MCF 10A (cell line): ENCODE results near the gene SLC5A10. TPM values are rescaled to one million over a fixed set of nuclear protein-coding genes. Genes with fewer than 3 reads are reported as not detected.

ENCODE experiments used
- BruUV-seq: library from RNA; stranded (reverse); fragments of 400-500 nt; replicated peaks from 2 replicates; lab custom pipeline; 2021; lab: Mats Ljungman, UMichigan
- CTCF ChIA-PET: fragments of 300-600 bp; sonication (Branson Sonifier 250); formaldehyde crosslinking; extraction: SDS; loops from one replicate; lab custom pipeline; 2021; ENCODE audit warnings: antibody characterized with exemption, inconsistent platforms; lab: Yijun Ruan, JAX
- POLR2A ChIA-PET: fragments of 300-600, 350-650 bp; sonication (Branson Sonifier 250); formaldehyde crosslinking; extraction: SDS; loops from one replicate; lab custom pipeline; 2020; ENCODE audit warnings: antibody characterized with exemption, inconsistent platforms; lab: Yijun Ruan, JAX
- DNase-seq: peaks from one replicate; pipeline ENCODE4 v3.0.0-alpha.2; 2018; ENCODE audit not compliant: unreplicated experiment
- H3K27ac Mint-ChIP-seq: one replicate; pipeline ENCODE4 v1.8.0; 2022; ENCODE audit warnings: mild to moderate bottlenecking, low read depth, mixed read lengths; ENCODE audit not compliant: unreplicated experiment
- H3K27me3 Mint-ChIP-seq: one replicate; pipeline ENCODE4 v1.8.0; 2022; ENCODE audit warnings: mixed read lengths; ENCODE audit not compliant: insufficient read depth, unreplicated experiment
- H3K36me3 Mint-ChIP-seq: one replicate; pipeline ENCODE4 v1.8.0; 2022; ENCODE audit warnings: mild to moderate bottlenecking, moderate library complexity, mixed read lengths; ENCODE audit not compliant: insufficient read depth, unreplicated experiment
- H3K4me1 Mint-ChIP-seq: one replicate; pipeline ENCODE4 v1.8.0; 2022; ENCODE audit warnings: mixed read lengths; ENCODE audit not compliant: insufficient read depth, unreplicated experiment
- H3K4me3 Mint-ChIP-seq: one replicate; pipeline ENCODE4 v1.8.0; 2022; ENCODE audit warnings: mild to moderate bottlenecking, moderate library complexity, mixed read lengths; ENCODE audit not compliant: unreplicated experiment
- H3K9me3 Mint-ChIP-seq: one replicate; pipeline ENCODE4 v1.8.0; 2022; ENCODE audit warnings: mixed read lengths; ENCODE audit not compliant: unreplicated experiment
- intact Hi-C: fragments of 100-400 bp; cut with micrococcal nuclease; formaldehyde crosslinking; loops from 2 replicates; pipeline ENCODE4 v1.14.1; 2022
- total RNA-seq: library from RNA; stranded (reverse); gene quantifications from 2 replicates; pipeline ENCODE4 v1.2.3, GENCODE V29; 2022
- TF ChIP-seq, protein P1 (sequence below): fragments of 200-600 bp; IDR thresholded peaks from one replicate; pipeline ENCODE4 v1.8.0; 2022; ENCODE audit warnings: antibody characterized with exemption, mild to moderate bottlenecking; ENCODE audit not compliant: unreplicated experiment

Gene SLC5A10
- total RNA-seq, 1 experiment from 2014 or later: 0.16 TPM

DNA sequence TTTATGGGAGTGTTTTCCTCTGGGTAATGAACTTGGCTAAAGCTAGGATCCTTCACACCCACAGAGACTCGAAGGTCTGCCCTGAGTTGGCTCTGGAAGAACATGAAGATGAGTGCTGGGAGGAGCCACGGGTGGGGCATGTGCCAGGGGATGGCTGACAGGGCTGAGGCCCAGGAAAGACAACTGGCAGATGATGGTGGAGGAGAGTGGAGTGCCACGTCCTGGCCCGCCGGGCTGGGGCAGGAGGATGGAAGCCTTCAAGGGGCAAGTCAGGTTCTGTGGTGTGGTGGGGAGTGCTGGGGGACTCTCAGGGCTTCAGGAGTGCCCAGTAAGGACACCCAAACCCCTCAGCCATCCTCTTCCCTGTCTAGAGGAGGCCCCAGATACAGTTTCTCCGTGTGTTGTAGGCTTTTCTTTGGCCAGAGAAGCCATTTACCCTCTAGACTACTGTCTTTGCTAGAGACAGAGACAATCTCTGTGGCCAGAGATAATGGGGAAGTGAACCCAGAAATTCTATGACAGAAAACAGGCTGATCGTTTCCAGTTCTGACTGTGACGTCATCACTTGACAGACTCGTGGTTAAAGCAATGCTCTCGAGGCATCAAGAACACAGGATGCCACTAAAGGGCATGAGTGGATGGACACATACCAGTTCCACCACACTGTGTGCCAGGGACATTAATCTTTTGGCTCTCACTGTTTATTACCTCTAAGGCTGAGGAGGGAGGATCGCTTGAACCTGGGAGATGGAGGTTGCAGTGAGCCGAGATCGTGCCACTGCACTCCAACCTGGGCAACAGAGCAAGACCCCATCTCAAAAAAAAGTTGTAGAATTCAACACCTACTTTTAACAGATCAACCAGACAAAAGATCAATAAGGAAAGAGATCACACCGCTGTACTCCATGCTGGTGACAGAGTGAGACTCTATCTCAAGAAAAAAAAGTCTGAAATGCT lies 18.6 kb upstream of the SLC5A10 start:
- no peaks in the 10 kb centered on the region for H3K27me3 Mint-ChIP-seq
- TF ChIP-seq, protein P1, sequence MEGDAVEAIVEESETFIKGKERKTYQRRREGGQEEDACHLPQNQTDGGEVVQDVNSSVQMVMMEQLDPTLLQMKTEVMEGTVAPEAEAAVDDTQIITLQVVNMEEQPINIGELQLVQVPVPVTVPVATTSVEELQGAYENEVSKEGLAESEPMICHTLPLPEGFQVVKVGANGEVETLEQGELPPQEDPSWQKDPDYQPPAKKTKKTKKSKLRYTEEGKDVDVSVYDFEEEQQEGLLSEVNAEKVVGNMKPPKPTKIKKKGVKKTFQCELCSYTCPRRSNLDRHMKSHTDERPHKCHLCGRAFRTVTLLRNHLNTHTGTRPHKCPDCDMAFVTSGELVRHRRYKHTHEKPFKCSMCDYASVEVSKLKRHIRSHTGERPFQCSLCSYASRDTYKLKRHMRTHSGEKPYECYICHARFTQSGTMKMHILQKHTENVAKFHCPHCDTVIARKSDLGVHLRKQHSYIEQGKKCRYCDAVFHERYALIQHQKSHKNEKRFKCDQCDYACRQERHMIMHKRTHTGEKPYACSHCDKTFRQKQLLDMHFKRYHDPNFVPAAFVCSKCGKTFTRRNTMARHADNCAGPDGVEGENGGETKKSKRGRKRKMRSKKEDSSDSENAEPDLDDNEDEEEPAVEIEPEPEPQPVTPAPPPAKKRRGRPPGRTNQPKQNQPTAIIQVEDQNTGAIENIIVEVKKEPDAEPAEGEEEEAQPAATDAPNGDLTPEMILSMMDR: no peak
- intact Hi-C loops: no loop called here
- peaks cover 41% of the 10 kb centered on the region for H3K36me3 Mint-ChIP-seq
- no peak overlapping the region for H3K27ac Mint-ChIP-seq
- H3K4me3 Mint-ChIP-seq: no peak overlapping the region
- H3K4me1 Mint-ChIP-seq: no peaks in the 10 kb centered on the region
- ChIA-PET POLR2A (interaction anchor here (0.6 to 0.7 kb wide), 2 partner anchors 9 to 26 kb away, joined by 3 to 4 read pairs; no protein-coding TSS in a partner anchor), CTCF (no interaction called here)
- no peaks in the 10 kb centered on the region for H3K9me3 Mint-ChIP-seq
- no TSS peak for BruUV-seq
- no peak for DNase-seq

DNA sequence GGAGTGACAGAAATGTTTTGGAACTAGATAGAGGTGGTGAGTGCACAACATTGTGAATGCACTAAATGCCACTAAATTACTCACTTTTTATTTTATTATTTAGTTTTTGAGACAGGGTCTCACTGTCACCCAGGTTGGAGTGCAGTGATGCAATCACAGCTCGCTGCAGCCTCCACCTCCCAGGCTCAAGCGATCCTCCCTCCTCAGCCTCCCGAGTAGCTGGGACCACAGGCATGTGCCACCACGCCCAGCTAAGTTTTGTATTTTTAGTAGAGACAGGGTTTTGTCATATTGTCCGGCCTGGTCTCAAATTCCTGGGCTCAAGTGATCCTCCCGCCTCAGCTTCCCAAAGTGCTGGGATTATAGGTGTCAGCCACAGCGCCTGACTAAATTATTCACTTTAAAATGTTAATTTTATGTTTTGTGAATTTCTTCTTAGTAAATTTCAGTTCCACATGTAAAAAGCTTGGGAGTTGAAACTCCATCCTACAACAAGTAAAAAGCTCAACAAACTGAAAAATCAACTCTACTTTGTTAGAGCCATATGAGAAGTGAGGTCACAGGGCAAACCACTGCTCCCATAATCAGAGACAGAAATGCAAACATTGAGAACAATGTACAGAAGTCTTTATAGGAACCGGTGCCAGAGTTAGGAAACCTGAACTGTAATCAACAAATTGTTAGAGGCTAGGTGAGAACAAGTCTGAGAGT lies 13.8 kb upstream of the SLC5A10 start:
- DNase-seq: no peak
- Mint-ChIP-seq H3K4me3 (no peak overlapping the region), H3K4me1 (no peaks in the 10 kb centered on the region), H3K36me3 (no peaks in the 10 kb centered on the region), H3K27ac (no peak overlapping the region), H3K9me3 (no peaks in the 10 kb centered on the region), H3K27me3 (peaks cover 29% of the 10 kb centered on the region)
- TF ChIP-seq, protein P1: no peak
- ChIA-PET POLR2A (no interaction called here), CTCF (interaction anchor here (0.7 to 2.4 kb wide), 3 partner anchors 22 to 51 kb away, joined by 3 to 18 read pairs (median 7); no protein-coding TSS in a partner anchor)
- no TSS peak for BruUV-seq
- intact Hi-C loops: no loop called here

DNA sequence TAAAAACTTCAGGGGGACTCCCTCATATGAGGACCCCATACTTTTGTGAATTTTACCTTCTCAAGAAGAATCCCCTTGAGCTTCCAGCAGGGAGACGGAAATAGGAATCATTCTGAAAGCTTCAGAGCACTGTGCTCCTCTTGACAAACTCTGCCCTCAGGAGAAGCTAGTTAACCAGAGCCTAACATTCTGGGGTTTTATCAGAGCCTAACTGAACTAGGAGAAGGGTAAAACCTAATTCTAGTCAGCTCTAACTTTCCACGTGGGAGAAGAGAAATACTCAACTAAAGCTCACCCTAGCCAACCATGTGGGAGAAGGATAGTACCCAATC lies 13.3 kb upstream of the SLC5A10 start:
- CTCF ChIA-PET: interaction anchor here (0.7 to 2.4 kb wide), 4 partner anchors 11 to 872 kb away, joined by 3 to 18 read pairs (median 5); no protein-coding TSS in a partner anchor
- BruUV-seq: no TSS peak
- POLR2A ChIA-PET: interaction anchor here (0.8 kb wide), 1 partner anchor 11 kb away, joined by 3 read pairs; no protein-coding TSS in a partner anchor
- Mint-ChIP-seq H3K27ac (no peak overlapping the region), H3K9me3 (no peaks in the 10 kb centered on the region), H3K4me1 (no peaks in the 10 kb centered on the region), H3K36me3 (no peaks in the 10 kb centered on the region), H3K4me3 (no peak overlapping the region), H3K27me3 (peaks cover 29% of the 10 kb centered on the region)
- intact Hi-C loops: no loop called here
- no peak for DNase-seq
- TF ChIP-seq, protein P1: no peak

DNA sequence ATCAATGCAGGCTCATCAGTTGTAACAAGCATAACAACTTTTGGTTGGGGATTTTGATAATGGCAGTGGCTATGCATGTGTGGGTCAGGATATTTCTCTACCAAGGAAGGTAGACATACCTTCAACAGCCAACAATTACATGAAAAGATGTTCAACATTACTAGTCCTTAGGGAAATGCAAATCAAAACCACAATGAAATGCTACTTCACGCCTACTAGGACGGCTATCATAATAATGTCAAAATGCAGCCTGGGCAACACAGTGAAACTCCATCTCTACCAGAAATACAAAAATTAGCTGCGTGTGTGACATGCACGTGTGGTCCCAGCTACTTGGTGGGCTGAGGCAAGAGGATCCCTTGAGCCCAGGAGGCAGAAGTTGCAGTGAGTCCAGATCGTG lies 7.3 kb upstream of the SLC5A10 start:
- Mint-ChIP-seq H3K9me3 (no peaks in the 10 kb centered on the region), H3K36me3 (no peaks in the 10 kb centered on the region), H3K4me3 (no peak overlapping the region), H3K4me1 (no peaks in the 10 kb centered on the region), H3K27ac (no peak overlapping the region), H3K27me3 (peaks cover 74% of the 10 kb centered on the region)
- ChIA-PET POLR2A (interaction anchor here (0.7 kb wide), 1 partner anchor 753 kb away, joined by 3 read pairs; no protein-coding TSS in a partner anchor), CTCF (interaction anchor here (0.8 to 2.8 kb wide), 3 partner anchors 14 to 92 kb away, joined by 3 to 12 read pairs (median 4); no protein-coding TSS in a partner anchor)
- no peak for DNase-seq
- no TSS peak for BruUV-seq
- TF ChIP-seq, protein P1: no peak
- intact Hi-C loops: no loop called here
